Retinal pigment epithelial cell (primary cell): ENCODE measurements around the gene PLXNA4.

Source experiments
- DNase-seq: peaks from one replicate; pipeline ENCODE4 v3.0.0-alpha.2; 2010; ENCODE audit warnings: low read depth
- H3K4me3 ChIP-seq: 2 replicates; pipeline ENCODE4 v1.5.1; 2011; ENCODE audit warnings: mild to moderate bottlenecking, low read length, control low read depth, moderate library complexity
- CTCF ChIP-seq: conservative IDR thresholded peaks from 2 replicates; pipeline ENCODE4 v1.5.1; 2011; ENCODE audit warnings: low read depth, low read length, control low read depth, inconsistent platforms

Gene PLXNA4

DNA sequence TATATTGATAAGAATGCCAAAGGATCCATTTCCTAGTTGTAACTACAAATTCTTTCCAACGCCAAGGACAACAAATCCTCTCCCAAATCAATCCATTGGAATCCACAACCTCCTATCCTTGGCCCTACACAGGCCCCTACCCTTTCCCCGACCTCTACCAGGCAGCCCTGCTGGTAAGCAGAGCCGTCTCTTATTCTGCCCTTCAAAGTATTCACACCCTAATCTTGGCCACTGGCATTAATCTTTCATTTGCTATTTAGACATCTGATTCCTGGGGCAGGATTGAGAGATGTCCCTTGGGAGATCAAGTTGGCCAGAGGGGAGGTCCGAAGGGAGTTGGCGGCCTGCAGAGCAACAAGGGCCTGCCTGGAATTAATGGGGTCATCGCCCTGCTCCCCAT, 161.4 kb downstream of the PLXNA4 start:
- H3K4me3 ChIP-seq, result no peak overlapping the region
- TF ChIP-seq CTCF, result no peak
- no peak for DNase-seq

DNA sequence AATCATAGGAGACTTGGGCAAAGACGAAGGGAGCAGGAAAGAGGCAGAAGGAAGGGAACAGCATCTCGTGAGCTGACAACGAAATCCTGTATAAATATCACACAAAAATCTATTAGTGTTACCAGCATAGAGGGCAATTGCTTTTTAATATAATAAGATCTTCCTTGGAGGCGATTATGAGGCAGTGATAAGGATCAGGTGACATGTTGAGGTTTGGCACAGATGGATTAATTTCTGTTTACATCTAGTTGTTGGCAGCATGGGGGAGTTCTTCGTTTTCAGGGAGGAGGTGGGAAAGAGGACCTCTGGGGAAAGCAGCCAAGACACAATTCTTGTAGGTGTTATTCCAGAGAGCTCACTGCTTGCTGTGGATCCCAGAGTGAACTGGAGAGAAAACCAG, 163.8 kb downstream of the PLXNA4 start:
- no peak for TF ChIP-seq CTCF
- no peak for DNase-seq
- no peak overlapping the region for H3K4me3 ChIP-seq

DNA sequence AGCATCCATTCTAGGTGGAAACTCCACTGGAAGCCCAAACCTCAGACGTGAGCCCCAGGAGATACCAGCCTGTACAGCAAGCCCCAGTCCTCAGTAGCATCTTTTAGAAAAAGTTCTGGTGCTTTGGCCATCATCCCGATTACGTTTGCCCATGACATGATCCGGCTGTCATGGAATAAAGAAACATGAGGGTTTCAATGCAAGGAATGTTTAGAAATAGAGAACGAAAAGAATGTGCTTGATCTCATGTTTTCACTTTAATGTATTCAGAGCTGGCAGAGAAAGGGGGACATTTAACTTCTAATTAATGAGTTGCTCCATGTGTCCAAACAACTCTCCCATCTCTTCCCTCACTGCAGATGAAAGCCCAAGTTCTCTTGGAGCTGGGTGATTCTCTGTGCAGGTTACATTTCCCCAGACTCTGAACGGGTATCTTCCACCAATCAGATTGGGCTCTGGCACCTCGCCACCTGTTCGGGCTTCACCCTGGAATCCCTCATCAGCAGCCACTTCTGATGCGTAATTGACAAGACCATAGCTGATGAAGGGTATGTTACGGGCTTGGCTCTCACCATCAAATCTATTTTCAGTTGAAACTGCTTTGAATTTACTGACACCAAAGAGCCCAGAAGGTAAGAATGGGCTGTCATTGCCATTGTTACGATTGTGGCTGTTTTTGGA, 165.3 kb downstream of the PLXNA4 start:
- TF ChIP-seq CTCF, result no peak
- H3K4me3 ChIP-seq, result no peak overlapping the region
- no peak for DNase-seq

DNA sequence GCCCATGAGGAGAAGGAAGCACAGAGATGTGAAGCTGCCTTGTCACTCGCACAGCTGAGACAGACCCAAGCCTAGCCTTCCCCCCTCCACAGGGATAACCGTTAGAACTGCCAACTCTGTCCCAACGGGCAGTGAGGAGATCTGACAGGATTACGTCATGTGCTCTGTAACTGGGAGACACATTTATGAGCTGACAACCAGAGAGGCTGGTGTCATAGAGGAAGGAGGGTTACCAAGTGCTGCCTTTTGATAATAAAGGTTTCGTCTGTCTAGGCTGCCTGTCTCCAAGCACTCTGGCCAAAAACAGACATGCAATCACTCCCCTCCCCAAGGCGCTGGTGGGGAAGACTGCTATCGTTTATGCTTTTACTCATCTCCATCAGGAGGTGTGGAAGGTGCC, 165.9 kb downstream of the PLXNA4 start:
- no peak for DNase-seq
- H3K4me3 ChIP-seq, result no peak overlapping the region
- TF ChIP-seq CTCF, result no peak

DNA sequence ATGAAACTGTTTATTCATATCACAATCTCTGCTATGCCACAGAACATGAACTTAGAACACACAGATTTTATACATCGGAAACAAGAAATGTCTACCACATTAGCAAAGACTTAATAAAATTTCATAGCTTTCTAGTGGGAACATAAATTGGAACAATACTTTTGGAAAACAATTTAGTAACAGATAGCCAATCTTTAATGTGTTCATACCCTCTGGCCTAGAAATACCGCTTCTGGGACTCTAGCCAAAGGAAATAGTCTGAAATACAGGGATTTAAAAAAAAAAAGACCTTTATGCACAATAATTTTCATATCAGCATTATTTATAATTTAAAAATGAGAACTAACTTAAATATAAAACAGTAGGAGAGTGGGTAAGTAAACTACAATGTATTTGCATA, 168.5 kb downstream of the PLXNA4 start:
- no peak for DNase-seq
- no peak overlapping the region for H3K4me3 ChIP-seq
- no peak for TF ChIP-seq CTCF

GRCh38 chr7:132406039-132406438, 170.2 kb downstream of the PLXNA4 start:
- DNase-seq, result no peak
- no peak overlapping the region for H3K4me3 ChIP-seq
- TF ChIP-seq CTCF, result no peak

GRCh38 chr7:132404261-132404660, 172.0 kb downstream of the PLXNA4 start:
- DNase-seq, result no peak
- no peak for TF ChIP-seq CTCF
- no peak overlapping the region for H3K4me3 ChIP-seq
